ENCODE results near the gene KLK1.

Gene KLK1

GRCh38 chr19:50835785-50836542, 12.4 kb upstream of the KLK1 start:
- peak; percentile 91 for DNase-seq

DNA sequence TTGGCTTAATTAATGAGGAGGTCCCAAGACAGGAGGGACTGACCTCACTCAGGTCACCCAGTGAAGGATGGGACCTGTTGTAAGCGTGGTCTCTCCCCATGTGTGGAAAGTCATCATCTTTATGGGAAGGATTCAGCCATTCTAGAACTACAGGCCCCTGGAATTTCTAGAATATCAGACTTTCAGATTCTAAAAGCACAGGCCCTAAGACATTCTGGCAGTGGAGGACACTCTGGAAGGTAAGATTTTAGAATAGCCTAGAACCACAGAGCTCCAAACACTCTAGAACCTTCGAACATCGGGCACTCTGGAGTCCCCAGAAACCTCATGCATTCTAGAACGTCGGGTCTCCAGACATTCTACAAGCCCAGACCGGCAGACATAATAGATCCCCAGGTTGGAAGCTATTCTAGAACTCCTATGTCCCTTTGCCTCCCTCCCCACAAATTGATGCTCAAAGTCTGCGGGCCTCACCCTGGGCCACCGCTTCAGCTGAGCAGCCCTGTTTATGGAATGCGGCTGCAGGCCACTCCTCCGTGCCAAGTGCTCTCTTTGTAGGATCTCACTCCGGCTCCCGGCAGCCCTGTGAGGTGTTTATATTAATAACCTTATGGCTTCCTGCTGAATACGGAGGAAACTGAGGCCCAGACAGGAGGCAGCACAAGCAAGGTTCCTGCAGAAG, 11.7 kb upstream of the KLK1 start:
- no peak for DNase-seq

GRCh38 chr19:50833802-50834167, 10.2 kb upstream of the KLK1 start:
- DNase-seq: no peak

GRCh38 chr19:50833117-50833801, 9.7 kb upstream of the KLK1 start, which contains the start of gene KLK15:
KLK15 (minus strand) TSS chr19:50833574; CDS start chr19:50831492, 2,082 bp downstream.
- DNase-seq: no peak

GRCh38 chr19:50832666-50833065, 9.1 kb upstream of the KLK1 start:
- no peak for DNase-seq

DNA sequence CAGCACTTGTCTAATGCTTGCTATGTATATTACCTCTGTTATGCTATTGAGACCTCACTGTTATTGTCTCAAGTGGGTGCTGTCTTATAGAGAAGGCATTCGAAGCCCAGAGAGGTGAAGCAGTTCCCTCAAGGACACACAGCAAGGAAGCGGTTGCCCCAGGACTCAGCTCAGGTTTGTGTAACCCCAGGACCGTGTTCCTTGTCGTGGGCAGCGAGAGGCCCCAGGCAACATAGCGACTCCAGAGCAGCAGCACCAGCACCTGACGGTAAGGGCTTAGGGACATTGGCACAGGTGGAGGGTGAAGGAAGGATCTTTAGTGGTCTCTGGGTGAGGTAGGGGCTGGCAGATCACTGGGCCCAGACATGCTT, 7.4 kb upstream of the KLK1 start:
- DNase-seq: no peak

GRCh38 chr19:50830266-50831025, 6.9 kb upstream of the KLK1 start:
- DNase-seq: no peak

DNA sequence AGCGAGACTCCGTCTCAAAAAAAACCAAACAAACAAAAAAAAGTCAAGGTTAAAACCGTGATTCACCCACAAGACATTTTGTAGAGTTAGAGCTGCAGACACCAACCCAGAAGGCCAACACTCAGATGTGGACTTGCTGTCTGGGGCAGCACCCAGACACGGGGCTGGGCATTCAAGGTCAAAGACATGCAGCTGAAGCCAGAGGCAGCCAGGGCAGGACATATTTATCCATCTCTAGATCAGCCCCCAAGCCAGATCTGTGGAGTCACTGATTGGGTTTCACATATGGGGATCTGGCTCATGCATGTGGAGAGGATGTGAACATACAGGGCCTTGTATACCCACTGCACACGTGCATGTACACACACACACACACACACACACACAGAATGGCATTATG, 6.2 kb upstream of the KLK1 start:
- no peak for DNase-seq

DNA sequence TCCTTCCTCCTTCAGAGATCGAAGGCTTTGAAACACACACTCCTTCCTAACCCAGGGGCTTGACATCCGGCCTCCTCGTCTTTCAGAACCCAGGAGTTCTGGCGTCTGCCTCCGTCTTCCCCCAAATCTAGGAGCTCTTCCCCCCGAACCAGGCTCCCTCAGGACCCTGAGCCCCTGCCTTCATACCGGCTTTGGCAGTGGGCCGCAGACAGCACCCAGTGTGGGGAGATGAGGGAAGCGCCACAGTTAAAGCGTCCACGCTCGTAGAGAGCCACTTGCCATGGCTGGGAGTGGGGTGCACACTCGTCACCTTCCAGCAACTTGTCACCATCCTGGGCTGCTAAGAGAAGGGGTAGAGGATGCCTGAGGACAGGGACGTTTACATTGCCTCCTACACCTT, 3.9 kb upstream of the KLK1 start:
- DNase-seq: no peak

DNA sequence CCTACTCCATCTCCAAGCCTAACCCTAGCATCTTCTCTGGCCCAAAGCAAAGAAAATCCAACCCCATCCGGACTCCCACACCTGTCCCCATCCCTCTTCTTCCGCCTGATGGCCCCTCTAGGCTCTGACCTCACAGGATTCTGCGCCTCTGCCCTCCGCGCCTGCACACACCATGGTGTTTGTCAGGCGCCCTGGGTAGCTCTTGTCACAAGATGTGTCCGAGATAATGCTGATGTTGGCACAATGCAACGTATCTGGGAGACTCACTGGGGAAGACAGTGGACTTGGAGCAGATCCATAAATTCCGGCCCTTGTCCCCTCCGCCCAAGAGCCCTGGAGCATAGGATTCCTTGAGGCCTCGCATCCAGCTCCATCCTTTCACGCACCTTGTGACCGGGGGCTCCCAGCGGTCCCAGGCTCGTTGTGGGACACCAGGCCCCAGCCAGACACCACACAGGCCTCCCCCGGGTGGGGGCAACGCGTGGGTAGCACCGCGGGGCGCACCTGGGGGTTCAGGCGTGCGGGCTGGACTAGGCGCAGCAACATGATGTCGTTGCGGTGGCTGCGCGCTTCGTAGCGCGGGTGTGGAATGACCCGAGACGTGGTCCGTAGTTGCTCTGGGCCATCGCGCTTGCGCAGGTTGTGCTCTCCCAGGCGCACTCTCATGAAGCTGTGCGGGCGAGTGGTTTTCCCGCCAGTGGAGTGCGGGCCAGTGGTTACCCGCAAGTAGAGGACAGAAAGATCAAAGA, 3.1 kb upstream of the KLK1 start:
- DNase-seq: no peak

GRCh38 chr19:50822661-50823208, 852 bp downstream of the KLK1 start:
- DNase-seq: no peak

DNA sequence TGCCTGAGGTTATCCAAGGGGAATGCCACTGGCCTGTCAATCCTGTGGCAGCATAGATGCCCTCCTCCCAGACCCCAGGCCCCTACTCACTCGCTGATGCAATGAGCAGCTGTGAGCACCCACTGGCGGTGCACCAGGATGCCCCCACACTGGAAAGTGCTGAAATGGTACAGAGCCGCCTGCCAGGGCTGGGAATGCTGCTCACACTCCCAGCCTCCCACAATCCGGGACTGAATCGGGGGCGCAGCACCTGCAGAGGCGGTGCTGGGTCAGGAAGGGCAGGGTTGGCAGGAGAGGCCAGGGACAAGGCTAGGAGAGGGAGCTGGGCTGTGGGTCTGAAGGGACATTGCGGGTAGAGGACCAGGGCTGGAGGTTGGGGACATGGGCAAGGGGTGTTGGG, 2.0 kb downstream of the KLK1 start:
- no peak for DNase-seq

DNA sequence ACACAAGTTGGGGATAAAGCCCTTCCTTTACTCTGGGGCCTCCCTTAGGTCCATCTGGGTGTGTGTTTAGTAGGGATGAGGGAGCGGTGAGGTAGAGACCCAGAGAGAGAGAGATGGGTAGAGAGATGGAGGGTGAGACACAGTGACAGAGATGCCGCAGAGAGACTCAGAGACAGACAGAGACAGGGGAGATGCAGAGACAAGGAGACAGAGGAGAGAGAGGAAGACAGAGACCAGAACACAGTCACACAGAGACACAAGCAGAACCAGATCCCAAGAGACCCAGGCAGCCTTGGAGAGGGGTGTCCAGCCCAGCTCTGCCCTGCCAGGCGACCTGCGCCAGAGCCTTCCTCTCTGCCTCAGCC, 2.4 kb downstream of the KLK1 start:
- no peak for DNase-seq

DNA sequence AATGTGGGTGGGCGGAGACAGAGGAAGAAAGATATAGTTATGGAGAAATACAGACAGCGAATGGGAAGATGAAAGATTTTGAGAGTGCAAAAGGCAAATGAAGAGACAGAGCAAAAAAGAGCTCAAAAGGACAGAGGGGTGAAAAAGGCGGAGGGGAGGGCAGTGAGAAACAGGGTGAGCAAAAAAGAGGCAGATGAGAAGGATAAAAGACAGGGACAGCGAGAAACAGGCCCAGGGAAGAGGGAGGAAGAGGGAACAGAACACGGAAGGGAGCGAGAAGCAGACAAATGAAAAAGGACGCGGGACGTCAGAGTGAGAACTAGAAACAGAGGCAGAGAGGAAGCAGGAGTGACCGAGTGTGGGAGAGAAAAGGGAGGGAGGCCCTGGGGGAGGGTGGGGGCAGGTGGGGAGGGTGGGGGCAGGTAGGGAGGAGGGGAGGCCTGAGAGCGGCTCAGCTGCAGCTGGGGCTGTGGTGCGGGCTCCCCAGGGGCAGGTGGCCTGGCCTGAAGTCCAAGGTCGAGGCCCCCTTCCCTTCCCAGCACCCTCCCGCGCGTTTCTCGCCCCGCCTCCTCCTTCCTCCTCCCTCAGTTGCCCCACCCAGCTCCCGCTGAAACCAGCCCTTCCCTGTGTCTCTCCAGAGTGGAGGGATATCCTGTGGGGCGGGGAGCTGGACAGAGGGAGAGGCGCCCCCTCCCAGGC, 2.9 kb downstream of the KLK1 start:
- peak; percentile 24 for DNase-seq

DNA sequence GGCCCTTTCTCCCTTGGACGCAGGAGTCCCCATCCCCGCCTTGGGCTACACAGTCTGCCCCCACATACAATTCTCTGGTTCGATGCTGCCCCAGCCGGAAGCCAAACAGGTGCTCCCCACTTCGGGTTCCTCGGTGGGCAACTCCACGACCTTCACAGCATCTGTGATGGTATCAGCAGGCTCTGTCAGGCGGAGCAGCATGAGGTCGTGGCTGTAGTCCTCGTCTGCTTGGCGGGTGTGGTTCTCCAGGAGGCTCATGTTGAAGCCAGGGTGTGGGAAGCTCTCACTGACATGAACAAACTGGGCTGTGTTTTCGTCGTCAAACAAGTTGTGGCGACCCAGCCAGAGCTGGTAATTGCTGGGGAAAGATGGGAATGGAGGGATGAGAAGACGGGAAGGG, 3.5 kb downstream of the KLK1 start:
- DNase-seq: no peak

DNA sequence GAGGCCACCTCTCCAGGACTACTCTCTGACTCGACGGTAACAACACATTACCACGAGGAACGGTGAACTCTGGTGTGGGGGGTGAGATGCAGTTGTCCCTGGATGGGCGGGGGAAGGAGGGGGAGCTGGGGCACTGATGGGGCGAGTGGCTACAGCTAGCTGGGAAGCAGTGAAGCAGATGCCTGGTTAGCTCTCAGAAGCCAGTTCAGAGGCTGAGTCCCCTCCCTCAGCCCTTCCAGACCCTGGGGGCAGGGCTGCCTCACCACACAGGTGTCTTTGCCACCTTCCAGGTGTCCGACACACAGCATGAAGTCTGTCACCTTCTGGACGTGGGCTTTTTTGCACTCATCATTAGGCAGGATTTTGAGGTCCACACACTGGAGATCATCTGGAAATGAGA, 4.0 kb downstream of the KLK1 start:
- DNase-seq: no peak

DNA sequence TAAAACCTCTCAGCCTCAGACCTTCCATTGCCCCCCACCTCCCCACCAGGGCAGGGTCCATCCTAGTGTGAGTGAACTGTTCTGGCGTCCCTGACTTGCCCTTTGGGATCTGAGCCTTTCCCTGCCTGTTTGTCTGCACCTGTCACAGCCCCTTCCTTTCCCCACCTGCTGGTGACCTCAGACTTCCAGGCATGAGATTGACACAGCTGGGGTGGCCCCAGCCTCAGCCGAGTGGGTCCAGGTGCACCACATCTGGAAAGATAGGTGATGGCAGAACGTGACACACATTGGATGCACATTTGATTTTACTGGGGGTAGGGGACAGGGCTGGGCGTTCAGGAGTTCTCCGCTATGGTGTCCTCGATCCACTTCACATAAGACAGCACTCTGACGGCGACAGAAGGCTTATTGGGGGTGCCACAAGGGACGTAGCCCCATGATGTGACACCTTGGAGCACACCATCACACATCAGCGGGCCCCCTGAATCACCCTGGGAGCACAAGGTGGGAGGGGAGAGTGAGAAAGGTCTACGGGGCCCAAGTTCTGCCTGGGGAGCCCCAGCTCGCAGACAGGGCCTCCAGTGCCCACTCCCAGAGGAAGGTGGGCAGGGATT, 4.6 kb downstream of the KLK1 start:
- DNase-seq: no peak

GRCh38 chr19:50817941-50818858, 5.4 kb downstream of the KLK1 start:
- DNase-seq: peak; percentile 87

GRCh38 chr19:50815439-50815838, 8.1 kb downstream of the KLK1 start:
- DNase-seq: no peak

DNA sequence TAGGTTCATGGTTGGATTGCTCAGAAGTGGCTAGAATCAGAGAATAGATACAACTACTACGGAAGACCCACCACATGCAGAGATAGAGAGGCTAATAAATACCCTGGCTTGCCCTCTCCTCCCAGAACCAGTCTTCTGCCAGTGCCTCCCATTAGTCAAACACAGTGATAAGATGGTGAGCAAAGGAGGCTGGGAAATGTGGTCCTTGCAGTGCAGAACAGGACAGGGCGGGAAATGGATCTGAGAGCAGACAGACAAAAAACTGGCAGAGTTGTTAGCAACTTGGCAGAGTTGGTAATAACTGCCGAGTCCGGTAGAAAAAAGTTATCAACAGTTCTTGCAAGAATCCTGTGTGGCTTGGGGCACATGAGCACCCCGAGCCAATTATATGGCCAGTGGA, 8.7 kb downstream of the KLK1 start:
- no peak for DNase-seq
